Measurements from ENCODE around the gene AQP6. TPM values are rescaled to one million over a fixed set of nuclear protein-coding genes. Genes with fewer than 3 reads are reported as not detected.

Gene AQP6
- total RNA-seq, 2 experiments from 2014 or later: not detected

GRCh38 chr12:49942921-49943624 lies 29.7 kb upstream of the AQP6 start:
- no peak overlapping the region for H2AFZ ChIP-seq (ENCODE audit: low read length)
- H3K27ac ChIP-seq (ENCODE audit: low read depth, low read length, poor library complexity, severe bottlenecking): no peak overlapping the region
- H3K9me2 ChIP-seq (ENCODE audit: insufficient read depth, low read length): no peaks in the 10 kb centered on the region
- TF ChIP-seq, protein P1, sequence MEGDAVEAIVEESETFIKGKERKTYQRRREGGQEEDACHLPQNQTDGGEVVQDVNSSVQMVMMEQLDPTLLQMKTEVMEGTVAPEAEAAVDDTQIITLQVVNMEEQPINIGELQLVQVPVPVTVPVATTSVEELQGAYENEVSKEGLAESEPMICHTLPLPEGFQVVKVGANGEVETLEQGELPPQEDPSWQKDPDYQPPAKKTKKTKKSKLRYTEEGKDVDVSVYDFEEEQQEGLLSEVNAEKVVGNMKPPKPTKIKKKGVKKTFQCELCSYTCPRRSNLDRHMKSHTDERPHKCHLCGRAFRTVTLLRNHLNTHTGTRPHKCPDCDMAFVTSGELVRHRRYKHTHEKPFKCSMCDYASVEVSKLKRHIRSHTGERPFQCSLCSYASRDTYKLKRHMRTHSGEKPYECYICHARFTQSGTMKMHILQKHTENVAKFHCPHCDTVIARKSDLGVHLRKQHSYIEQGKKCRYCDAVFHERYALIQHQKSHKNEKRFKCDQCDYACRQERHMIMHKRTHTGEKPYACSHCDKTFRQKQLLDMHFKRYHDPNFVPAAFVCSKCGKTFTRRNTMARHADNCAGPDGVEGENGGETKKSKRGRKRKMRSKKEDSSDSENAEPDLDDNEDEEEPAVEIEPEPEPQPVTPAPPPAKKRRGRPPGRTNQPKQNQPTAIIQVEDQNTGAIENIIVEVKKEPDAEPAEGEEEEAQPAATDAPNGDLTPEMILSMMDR (conservative IDR thresholded peaks at IDR 0.05; ENCODE audit: low read length): no peak
- TF ChIP-seq EZH2phosphoT487 (IDR thresholded peaks at IDR 0.05; ENCODE audit: borderline replicate concordance, low read depth, low read length): no peak
- H3K4me2 ChIP-seq (ENCODE audit: low read length): no peak overlapping the region
- peaks cover 20% of the 10 kb centered on the region for H3K4me1 ChIP-seq (ENCODE audit: insufficient read depth, low read length, poor library complexity, severe bottlenecking)
- ChIA-PET CTCF (ENCODE audit: unreplicated experiment) (interaction anchor here (0.6 to 1.0 kb wide), 2 partner anchors 24 to 25 kb away, joined by 3 to 4 read pairs; no protein-coding TSS in a partner anchor), POLR2A (no interaction called here)
- no peaks in the 10 kb centered on the region for H3K79me2 ChIP-seq (ENCODE audit: insufficient read depth, low read depth, low read length)
- no peak for DNase-seq (ENCODE audit: low spot score)
- BruUV-seq (replicated peaks): no TSS peak
- no peaks in the 10 kb centered on the region for H3K9me3 ChIP-seq (ENCODE audit: low read length)
- intact Hi-C loops (cut with micrococcal nuclease; ENCODE audit: unreplicated experiment): loop anchor here (10.0 kb wide), 1 partner anchor 78 kb away; no protein-coding TSS in a partner anchor
- no peaks in the 10 kb centered on the region for H4K20me1 ChIP-seq (ENCODE audit: insufficient read depth, low read length)
- H3K4me3 ChIP-seq (ENCODE audit: low read depth, low read length, poor library complexity, severe bottlenecking): no peak overlapping the region
- no peaks in the 10 kb centered on the region for H3K36me3 ChIP-seq (ENCODE audit: insufficient read depth, low read length)

- no TSS peak for BruUV-seq (replicated peaks)
- H3K9me3 ChIP-seq (ENCODE audit: low read length): no peaks in the 10 kb centered on the region
- ChIA-PET POLR2A (no interaction called here), CTCF (ENCODE audit: unreplicated experiment) (interaction anchor here (1.0 kb wide), 1 partner anchor 24 kb away, joined by 3 read pairs; no protein-coding TSS in a partner anchor)
- H3K79me2 ChIP-seq (ENCODE audit: insufficient read depth, low read depth, low read length): no peaks in the 10 kb centered on the region
- DNase-seq (ENCODE audit: low spot score): no peak
- no peaks in the 10 kb centered on the region for H3K9me2 ChIP-seq (ENCODE audit: insufficient read depth, low read length)
- H3K27ac ChIP-seq (ENCODE audit: low read depth, low read length, poor library complexity, severe bottlenecking): no peak overlapping the region
- H2AFZ ChIP-seq (ENCODE audit: low read length): no peak overlapping the region
- no peaks in the 10 kb centered on the region for H3K36me3 ChIP-seq (ENCODE audit: insufficient read depth, low read length)
- no peaks in the 10 kb centered on the region for H4K20me1 ChIP-seq (ENCODE audit: insufficient read depth, low read length)
- H3K4me1 ChIP-seq (ENCODE audit: insufficient read depth, low read length, poor library complexity, severe bottlenecking): peaks cover 20% of the 10 kb centered on the region
- no peak overlapping the region for H3K4me2 ChIP-seq (ENCODE audit: low read length)
- intact Hi-C loops (cut with micrococcal nuclease; ENCODE audit: unreplicated experiment): loop anchor here (10.0 kb wide), 1 partner anchor 79 kb away; no protein-coding TSS in a partner anchor
- H3K4me3 ChIP-seq (ENCODE audit: low read depth, low read length, poor library complexity, severe bottlenecking): no peak overlapping the region
- TF ChIP-seq EZH2phosphoT487 (IDR thresholded peaks at IDR 0.05; ENCODE audit: borderline replicate concordance, low read depth, low read length): no peak
- TF ChIP-seq, protein P1 (conservative IDR thresholded peaks at IDR 0.05; ENCODE audit: low read length): no peak
These were observed 29.2 kb upstream of the AQP6 start for GRCh38 chr12:49943625-49943960.

DNA sequence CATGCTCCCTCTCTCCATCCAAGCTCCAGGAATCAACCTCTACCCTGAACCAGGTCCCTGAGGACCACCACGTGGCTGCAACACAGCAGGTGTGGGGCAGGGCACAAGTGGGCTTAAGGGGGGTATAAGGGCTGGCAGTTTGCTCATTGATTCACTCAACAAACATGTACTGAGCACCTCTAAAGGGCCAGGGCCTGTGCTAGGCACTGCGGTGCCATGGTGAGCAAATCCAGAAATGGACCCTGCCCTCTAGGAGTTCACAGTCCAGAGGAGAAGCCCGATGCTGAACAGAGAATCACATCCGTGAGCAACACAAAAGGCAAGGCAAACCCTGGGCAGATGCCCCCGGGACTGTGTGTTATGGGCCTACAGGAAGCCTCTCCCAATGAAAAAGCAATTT lies 28.7 kb upstream of the AQP6 start:
- Histone ChIP-seq H3K9me3 (ENCODE audit: low read length) (no peaks in the 10 kb centered on the region), H3K27ac (ENCODE audit: low read depth, low read length, poor library complexity, severe bottlenecking) (no peak overlapping the region), H3K9me2 (ENCODE audit: insufficient read depth, low read length) (no peaks in the 10 kb centered on the region), H3K79me2 (ENCODE audit: insufficient read depth, low read depth, low read length) (no peaks in the 10 kb centered on the region), H2AFZ (ENCODE audit: low read length) (no peak overlapping the region), H3K36me3 (ENCODE audit: insufficient read depth, low read length) (no peaks in the 10 kb centered on the region), H3K4me3 (ENCODE audit: low read depth, low read length, poor library complexity, severe bottlenecking) (no peak overlapping the region), H4K20me1 (ENCODE audit: insufficient read depth, low read length) (no peaks in the 10 kb centered on the region), H3K4me1 (ENCODE audit: insufficient read depth, low read length, poor library complexity, severe bottlenecking) (peaks cover 20% of the 10 kb centered on the region), H3K4me2 (ENCODE audit: low read length) (no peak overlapping the region)
- POLR2A ChIA-PET: no interaction called here
- TF ChIP-seq, protein P1 (conservative IDR thresholded peaks at IDR 0.05; ENCODE audit: low read length): no peak
- DNase-seq (ENCODE audit: low spot score): no peak
- CTCF ChIA-PET (ENCODE audit: unreplicated experiment): no interaction called here
- intact Hi-C loops (cut with micrococcal nuclease; ENCODE audit: unreplicated experiment): loop anchor here (2.0 to 10.0 kb wide), 2 partner anchors 79 to 167 kb away; no protein-coding TSS in a partner anchor
- no TSS peak for BruUV-seq (replicated peaks)

All from OCI-LY7 (cell line).